GM12878 (cell line): ENCODE measurements around the gene LMBR1. TPM values are rescaled to one million over a fixed set of nuclear protein-coding genes. Genes with fewer than 3 reads are reported as not detected.
A peak's percentile ranks its signal among the peaks of the same experiment; 100 is the strongest.

ENCODE experiments used
- BHLHE40 ChIP-seq, 2 experiments: fragments of 450-650 bp in 1 of 2; IDR thresholded peaks; 2 replicates each; pipeline ENCODE4 v1.6.1; 2011 to 2017; ENCODE audit warnings: low read depth in 2 of 2, borderline replicate concordance in 1 of 2, improper control_type of control experiment in 1 of 2, low read length in 1 of 2, mild to moderate bottlenecking in 1 of 2
- BMI1 ChIP-seq: fragments of 450-650 bp; IDR thresholded peaks from 2 replicates; pipeline ENCODE4 v1.6.1; 2016; ENCODE audit warnings: mild to moderate bottlenecking, moderate library complexity, borderline replicate concordance
- CHD4 ChIP-seq: fragments of 200-600 bp; sonication (generic); IDR thresholded peaks from 2 replicates; pipeline ENCODE4 v1.6.1; 2016; ENCODE audit warnings: mild to moderate bottlenecking
- CUX1 ChIP-seq: IDR thresholded peaks from 2 replicates; pipeline ENCODE4 v1.6.1; 2012; ENCODE audit warnings: improper control_type of control experiment, low read depth, low read length; ENCODE audit not compliant: insufficient replicate concordance
- ETV6 ChIP-seq, 2 experiments: fragments of 450-650 bp in 1 of 2; IDR thresholded peaks in 1 of 2; conservative IDR thresholded peaks in 1 of 2; 2 replicates each; pipeline ENCODE4 v1.6.1; 2014; ENCODE audit warnings: antibody characterized with exemption in 1 of 2, borderline replicate concordance in 1 of 2, low read depth in 1 of 2, mild to moderate bottlenecking in 1 of 2, moderate library complexity in 1 of 2
- IRF3 ChIP-seq: fragments of 450-650 bp; IDR thresholded peaks from 2 replicates; pipeline ENCODE4 v1.6.1; 2014; ENCODE audit warnings: mild to moderate bottlenecking
- RAD21 ChIP-seq: IDR thresholded peaks from 2 replicates; pipeline ENCODE4 v1.6.1; 2011; ENCODE audit warnings: mild to moderate bottlenecking, low read depth, low read length, moderate library complexity; ENCODE audit not compliant: insufficient read depth
- REST ChIP-seq: IDR thresholded peaks from 2 replicates; pipeline ENCODE4 v1.6.1; 2012; ENCODE audit warnings: mild to moderate bottlenecking, low read depth, low read length
- RUNX3 ChIP-seq: IDR thresholded peaks from 2 replicates; pipeline ENCODE4 v1.6.1; 2012; ENCODE audit warnings: low read length, inconsistent platforms
- SIX5 ChIP-seq: IDR thresholded peaks from 2 replicates; pipeline ENCODE4 v1.6.1; 2011; ENCODE audit warnings: mild to moderate bottlenecking, low read depth, low read length, moderate library complexity; ENCODE audit not compliant: severe bottlenecking
- SP1 ChIP-seq: IDR thresholded peaks from one replicate; pipeline ENCODE4 v1.6.1; 2011; ENCODE audit warnings: low read depth, low read length
- SUZ12 ChIP-seq: fragments of 200-600 bp; sonication (generic); IDR thresholded peaks from one replicate; pipeline ENCODE4 v1.6.1; 2018; ENCODE audit warnings: antibody characterized with exemption, mild to moderate bottlenecking; ENCODE audit not compliant: unreplicated experiment
- TARDBP ChIP-seq: IDR thresholded peaks from 2 replicates; pipeline ENCODE4 v1.6.1; 2016; ENCODE audit warnings: borderline replicate concordance
- ZNF592 ChIP-seq: fragments of 450-650 bp; IDR thresholded peaks from 2 replicates; pipeline ENCODE4 v1.6.1; 2017; ENCODE audit warnings: mild to moderate bottlenecking, moderate library complexity
- polyA plus RNA-seq, 11 experiments: library from polyadenylated mRNA; depleted of rRNA in 4 of 11; unstranded in 6 of 11; stranded (reverse) in 5 of 11; fragments of >200 nt; fragmentation: Nextera tagmentation in 4 of 11; fragmentation: Illumina TruSeq in 1 of 11; extraction: Ambion mirVana in 4 of 11; extraction: Trizol in 1 of 11; gene quantifications; 1 replicate in 1 of 11; 2 replicates in 10 of 11; pipeline versions ENCODE4 v1.2.1 to v1.2.3, GENCODE V29; 2011 to 2016; ENCODE audit warnings: inconsistent platforms in 2 of 11, missing spikeins in 2 of 11, low read depth in 1 of 11
- total RNA-seq, 4 experiments: library from RNA; depleted of rRNA in 3 of 4; stranded (reverse); fragments of >200 nt in 3 of 4; fragmentation: Illumina TruSeq in 1 of 4; extraction: Trizol in 1 of 4; gene quantifications; 2 replicates each; pipeline versions ENCODE4 v1.2.1 to v1.2.3, GENCODE V29; 2013 to 2021

LMBR1 gene
- total and polyA plus RNA-seq, 10 of the 15 experiments (the other 5 are each of a cell fraction or from before 2014, with no cell fraction given): 4.0 to 63.5 (median 28.8) TPM

- no peak for TF ChIP-seq REST
- TF ChIP-seq CUX1: no peak
- TF ChIP-seq CHD4: no peak
- TF ChIP-seq TARDBP: no peak
- no peak for TF ChIP-seq SP1
- peak; percentile 98 for TF ChIP-seq BMI1
- TF ChIP-seq SUZ12: no peak
- TF ChIP-seq BHLHE40 (IDR thresholded peaks at IDR 0.05; ENCODE audit: borderline replicate concordance in 1 of 2, low read depth in 2 of 2, low read length in 1 of 2): peak in 1 of 2 experiments; percentile 66; a peak in 1 of 4 replicates
- no peak for TF ChIP-seq SIX5
- peak; percentile 67 for TF ChIP-seq RUNX3
- TF ChIP-seq ZNF592: no peak
- TF ChIP-seq IRF3: no peak
- TF ChIP-seq ETV6 (conservative IDR thresholded peaks at IDR 0.05 in 1 of 2, IDR thresholded peaks at IDR 0.05 in 1 of 2; ENCODE audit: borderline replicate concordance in 1 of 2, low read depth in 1 of 2): no peak
- TF ChIP-seq RAD21: no peak
Measured at GRCh38 chr7:156640257-156640948, 252.6 kb downstream of the LMBR1 start, which contains the start of gene RNF32 (continued).
